Peyer's patch (tissue), 4 donors: Measurements from ENCODE around the gene HARBI1.

Experiments used
- CTCF ChIP-seq, 6 experiments: fragments of 450-650 bp in 4 of 6; fragments of 200-600 bp in 2 of 6; sonication (generic) in 1 of 6; IDR thresholded peaks; one replicate each; pipeline ENCODE4 v1.5.1; 2017 to 2019; ENCODE audit warnings: antibody characterized with exemption in 6 of 6, mild to moderate bottlenecking in 3 of 6, moderate library complexity in 1 of 6
- POLR2A ChIP-seq, 2 donors: fragments of 450-650 bp; IDR thresholded peaks; one replicate each; pipeline ENCODE4 v1.5.1; 2017; ENCODE audit warnings: antibody characterized with exemption in 2 of 2, mild to moderate bottlenecking in 2 of 2, moderate library complexity in 2 of 2

DNA sequence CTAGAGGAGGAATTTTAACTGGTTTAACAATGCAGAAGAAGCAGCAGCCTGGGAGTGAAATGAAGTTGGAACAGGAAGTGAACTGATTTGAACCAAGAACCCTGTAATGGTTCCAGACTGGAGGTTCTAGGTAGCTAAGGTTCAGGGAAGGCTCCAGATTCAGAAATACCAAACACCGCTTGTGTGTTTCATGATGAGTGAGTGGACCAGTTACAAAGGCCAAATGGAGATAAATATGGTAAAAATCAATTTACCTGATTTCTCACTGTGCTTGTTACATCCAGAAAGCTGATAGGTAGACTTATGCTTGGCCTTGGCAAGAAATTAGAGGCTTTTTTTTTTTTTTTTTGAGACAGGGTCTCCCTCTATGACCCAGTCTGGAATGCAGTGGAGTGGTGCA, 13.2 kb upstream of the HARBI1 start:
- TF ChIP-seq CTCF (IDR thresholded peaks at IDR 0.05) (no peak), POLR2A (IDR thresholded peaks at IDR 0.05) (no peak)
